Measurements from ENCODE around the gene TGFB2.

TGFB2 gene

GRCh38 chr1:218488986-218489385, 143.8 kb downstream of the TGFB2 start:
- no peak for DNase-seq (ENCODE audit: low read depth)

- no peak for DNase-seq (ENCODE audit: low read depth)
Measured at GRCh38 chr1:218490406-218490922, 145.3 kb downstream of the TGFB2 start.

GRCh38 chr1:218492874-218493273, 147.7 kb downstream of the TGFB2 start:
- DNase-seq (ENCODE audit: low read depth) = no peak

- DNase-seq (ENCODE audit: low read depth) = no peak
Measured at GRCh38 chr1:218493986-218494385, 148.8 kb downstream of the TGFB2 start.

Measured in fibroblast of the conjunctiva (primary cell).